CD4-positive, alpha-beta T cell treated with Interleukin-4 for 1 hour (primary cell): ENCODE data around the gene RAB22A.

ENCODE experiments used
- DNase-seq, 2 donors: peaks; one replicate each; pipeline ENCODE4 v3.0.0-alpha.2; 2020 to 2022

RAB22A gene

DNA sequence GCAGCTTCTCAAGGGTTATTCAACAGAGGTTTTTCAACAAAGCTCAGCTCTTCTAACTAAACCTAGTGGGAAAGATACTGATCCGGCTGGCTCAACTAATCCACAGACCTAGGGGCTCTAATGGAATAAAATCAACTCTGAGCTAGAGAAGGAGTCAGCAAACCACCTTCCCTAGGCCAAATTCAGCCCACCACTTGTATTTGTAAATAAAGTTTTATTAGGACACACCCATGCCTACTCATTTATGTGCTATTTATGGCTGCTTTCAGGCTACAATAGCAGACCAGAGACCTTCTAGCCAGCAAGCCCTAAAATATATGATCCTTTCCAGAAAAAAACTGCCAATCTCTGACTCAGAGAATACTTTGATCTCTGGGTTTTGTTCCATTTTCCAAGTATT, 6.0 kb upstream of the RAB22A start:
- DNase-seq, result no peak

DNA sequence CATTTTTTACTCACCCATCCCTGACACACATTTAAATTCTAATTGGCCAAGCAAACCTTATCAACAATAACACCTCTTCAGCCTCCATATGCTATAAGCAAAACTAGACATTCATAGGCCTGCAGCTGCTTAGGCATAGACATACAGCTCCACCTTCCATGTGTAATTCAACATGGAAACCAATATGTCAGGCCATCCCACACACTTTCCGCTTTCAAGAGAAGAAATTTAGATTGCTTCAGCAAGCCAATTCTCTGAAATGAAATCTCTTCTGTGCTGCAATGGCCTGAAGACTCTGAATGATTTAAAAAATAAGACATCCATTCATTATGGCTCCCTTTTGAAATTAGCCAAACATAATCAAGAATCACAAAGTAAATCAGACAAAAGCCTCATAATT, 4.5 kb upstream of the RAB22A start:
- no peak for DNase-seq

DNA sequence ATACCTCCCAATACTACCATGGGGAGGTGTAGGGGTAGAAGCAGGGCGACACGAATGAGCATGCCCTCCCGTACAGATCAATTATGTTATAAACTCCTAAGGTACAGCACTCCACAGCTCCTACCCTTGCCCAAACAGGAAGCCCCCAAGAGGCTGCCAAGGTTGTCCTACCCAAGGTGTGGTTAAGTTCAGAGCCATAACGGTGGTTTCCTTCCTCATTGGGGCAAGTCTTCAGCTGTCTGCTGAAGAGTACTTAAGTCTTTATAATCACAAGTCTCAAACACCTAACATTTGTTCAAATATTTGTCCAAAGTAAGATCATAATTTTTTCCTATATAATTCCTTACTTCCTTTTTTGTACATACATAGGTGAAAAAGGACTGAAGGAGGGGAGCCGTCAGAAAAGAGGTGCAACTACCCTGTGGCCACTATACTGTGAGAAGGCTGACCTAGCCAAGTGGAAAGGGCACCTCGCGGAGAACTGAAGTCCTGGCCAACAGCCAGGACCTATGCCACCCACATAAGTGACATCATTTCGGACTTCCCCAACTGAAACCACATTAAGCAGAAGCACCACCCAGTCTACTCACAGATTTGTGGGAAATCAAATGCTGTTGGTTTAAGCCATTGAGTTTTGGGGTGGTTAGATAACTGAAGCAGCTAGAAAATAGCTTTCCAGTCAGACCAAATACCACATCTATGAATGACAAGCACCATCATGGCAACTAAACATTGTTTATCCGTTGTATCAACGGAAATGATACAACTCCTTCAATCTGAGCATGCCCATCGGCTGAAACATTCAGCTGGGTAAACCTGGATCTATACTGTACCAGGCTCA, 2.9 kb upstream of the RAB22A start:
- peak; percentile 93 to 96 for DNase-seq

DNA sequence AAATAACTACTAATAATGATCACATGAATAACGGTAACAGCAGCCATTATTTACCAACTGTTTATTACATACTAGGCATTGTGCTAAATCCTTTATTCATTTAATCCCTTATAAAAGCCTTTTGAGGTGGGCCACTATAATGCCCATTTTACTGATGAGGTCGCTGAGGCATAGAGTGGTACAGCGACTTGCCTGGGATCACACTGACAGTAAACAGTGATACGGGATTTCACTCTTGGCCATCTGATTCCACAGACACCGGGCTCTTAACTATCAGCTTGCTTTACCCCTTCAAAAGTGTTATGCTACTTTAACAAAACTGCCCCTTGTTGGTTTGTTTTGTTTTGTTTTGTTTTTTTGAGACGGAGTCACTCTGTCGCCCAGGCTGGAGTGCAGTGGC, 2.2 kb upstream of the RAB22A start:
- no peak for DNase-seq

DNA sequence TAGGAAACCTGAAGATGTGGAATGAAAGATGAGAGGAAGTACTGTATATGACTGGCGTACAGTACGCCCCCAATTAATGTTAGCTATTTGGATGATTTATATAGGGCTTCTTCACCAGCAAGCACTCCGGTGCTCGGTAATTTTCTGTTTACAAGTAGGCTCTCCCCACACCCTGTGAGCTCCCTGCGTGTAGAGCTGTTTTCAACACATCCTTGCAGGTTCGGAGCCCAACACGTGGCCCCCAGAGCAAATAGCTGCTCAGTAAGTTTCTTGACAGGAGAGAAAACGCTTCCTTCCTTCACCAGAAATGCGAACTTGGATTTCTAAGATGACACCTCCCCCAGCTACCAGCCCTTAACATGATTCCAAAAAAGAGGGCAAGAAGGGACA, 1.2 kb upstream of the RAB22A start:
- peak; percentile 34 to 43 for DNase-seq

DNA sequence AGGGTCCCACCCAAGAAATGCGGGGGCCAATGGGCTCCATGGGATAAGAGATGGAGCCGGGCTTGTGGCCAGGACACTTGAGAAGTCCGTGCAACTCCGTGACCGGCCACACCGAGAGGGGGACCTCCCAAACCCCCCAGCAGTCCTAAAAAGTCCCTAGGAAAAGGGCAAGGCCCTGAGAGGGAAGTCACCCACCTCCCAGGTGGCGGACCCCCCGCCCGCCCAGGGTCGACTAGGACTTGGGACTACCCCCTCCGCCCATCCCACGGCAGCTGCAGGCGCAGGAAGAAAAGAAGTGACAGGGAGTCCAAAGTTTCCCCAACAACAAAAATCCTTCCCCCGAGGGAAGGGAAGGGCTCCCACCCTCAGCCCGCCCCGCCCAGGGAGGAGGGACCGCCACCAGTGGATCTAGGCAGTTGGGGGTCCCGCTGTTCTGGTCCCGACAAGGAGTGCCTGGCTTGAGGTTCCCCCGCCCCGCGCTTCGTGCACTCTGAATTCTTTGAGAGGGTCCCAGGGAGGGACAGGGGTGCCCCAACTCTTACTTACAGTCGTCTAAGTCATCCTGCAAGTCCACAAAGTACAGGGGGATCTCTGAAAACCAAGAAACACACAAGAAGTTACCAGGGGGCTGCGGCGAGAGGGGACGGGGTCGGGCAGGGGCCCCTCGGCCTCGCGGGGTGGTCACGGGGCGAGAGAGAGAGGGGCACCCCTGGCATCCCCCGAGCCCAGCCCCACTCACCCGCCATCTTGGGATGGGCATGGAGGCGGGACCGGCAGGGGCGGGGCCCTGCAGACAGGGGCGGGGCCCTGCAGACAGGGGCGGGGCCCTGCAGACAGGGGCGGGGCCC, 611 bp upstream of the RAB22A start:
- peak; percentile 56 to 69 for DNase-seq

DNA sequence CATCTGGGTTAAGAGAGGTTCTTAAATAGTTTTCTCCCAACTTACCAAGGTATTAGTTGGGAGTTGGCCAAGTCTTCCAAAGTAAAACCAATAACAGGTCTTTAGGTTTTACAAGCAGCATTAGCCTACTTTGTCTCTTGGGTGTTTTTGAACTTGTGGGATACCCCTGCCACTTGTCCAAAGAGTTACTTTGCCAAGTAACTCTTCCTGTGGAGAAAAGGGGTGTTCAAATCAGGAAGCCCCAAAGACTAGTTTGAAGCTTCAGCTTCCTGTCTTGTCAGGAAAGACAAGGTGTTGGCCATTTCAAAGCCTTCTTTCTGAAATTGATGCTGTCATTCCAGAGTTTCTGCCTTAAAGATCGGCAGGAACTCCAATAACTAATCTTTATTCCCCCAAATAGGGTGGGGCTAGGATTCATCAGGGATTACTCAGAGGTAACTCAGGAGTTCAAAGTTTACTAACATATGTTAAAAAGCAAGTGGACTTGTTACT, 822 bp downstream of the RAB22A start:
- DNase-seq, result no peak

DNA sequence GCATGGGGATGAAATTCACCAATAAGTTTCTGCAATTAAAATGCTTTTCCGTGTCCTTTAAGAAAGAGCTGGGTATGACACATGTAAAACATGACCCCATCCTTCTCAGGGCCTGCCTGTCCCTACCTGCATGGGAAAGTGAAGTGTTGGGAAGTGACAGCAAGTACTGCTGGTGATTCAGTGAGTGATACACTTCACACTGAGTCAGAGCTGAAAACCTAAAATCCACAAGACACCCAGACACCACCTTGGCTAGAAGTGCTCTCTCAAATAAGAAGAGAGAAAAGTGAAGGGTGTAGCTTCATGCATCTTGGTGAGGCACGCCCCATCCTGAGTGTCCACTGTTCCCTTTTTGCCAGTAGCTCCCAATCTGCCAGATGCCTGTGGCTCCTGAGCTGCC, 3.3 kb downstream of the RAB22A start:
- no peak for DNase-seq

DNA sequence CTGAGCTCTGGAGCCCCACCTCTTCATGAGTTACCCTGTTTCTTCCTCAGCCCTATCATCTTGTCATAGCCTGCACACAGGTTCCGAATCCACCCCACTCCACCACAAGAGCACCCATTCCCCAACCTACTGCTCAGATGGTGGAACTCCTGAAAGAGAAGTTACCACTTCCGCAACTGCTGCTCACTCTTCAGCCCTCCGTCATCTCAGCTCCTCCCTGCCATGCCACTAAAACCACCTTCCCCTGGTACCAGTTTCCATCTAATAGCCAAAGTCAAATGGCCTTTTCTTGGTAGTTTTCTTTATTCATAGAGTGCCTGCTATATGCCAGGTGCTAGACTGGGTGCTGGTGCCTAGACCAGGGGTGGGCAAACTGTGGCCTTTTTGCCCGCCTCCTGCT, 3.9 kb downstream of the RAB22A start:
- peak; percentile 31 to 57 for DNase-seq

DNA sequence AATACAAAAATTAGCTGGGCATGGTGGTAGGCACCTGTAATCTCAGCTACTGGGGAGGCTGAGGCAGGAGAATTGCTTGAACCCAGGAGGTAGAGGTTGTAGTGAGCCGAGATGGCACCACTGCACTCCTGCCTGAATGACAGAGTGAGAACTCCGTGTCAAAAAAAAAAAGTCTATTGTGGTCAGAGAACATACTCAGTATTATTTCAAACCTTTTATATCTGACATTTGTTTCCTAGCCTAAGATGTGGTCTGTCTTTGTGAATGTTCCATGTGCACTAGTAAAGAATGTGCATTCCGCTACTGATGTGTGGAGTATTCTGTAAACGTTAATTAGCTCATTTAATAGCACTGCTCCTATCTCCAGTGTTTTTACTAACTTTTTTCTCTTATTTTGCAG, 11.7 kb downstream of the RAB22A start:
- no peak for DNase-seq

DNA sequence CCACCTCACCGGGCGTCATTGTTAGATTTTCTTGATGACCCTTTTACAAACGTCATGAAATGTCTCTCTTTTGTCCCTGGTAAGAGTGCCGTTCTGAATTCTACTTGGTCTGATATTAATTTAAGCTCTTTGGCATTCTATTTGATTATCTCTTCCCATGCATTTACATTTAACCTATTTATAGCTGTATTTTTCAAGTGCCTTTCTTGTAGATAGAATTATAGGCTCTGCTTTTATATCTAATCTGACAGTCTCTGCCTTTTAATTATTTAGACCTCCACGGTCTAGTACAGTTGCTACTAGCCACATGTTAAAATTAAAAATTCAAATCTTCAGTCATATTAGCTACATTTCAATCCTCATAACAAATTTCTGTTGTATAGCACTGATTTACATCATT, 12.6 kb downstream of the RAB22A start:
- DNase-seq, result no peak

DNA sequence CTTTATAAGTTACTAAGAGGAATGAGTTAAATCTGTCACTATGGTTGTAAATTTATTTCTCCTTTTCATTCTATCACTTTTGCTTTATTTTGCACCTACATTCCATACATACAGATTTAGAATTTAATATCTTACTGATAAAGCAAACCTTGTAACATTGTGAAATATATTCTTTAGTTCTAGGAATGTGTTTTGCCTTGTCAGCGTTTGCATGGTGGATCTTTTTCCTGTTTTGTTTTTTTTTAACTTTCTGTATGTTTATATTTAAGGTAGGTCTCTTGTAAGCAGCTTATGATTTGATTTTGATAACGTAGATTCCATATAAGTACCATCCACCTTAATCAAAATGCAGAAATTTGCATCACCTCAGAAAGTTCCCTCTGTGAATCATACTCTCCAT, 16.4 kb downstream of the RAB22A start:
- DNase-seq, result no peak

DNA sequence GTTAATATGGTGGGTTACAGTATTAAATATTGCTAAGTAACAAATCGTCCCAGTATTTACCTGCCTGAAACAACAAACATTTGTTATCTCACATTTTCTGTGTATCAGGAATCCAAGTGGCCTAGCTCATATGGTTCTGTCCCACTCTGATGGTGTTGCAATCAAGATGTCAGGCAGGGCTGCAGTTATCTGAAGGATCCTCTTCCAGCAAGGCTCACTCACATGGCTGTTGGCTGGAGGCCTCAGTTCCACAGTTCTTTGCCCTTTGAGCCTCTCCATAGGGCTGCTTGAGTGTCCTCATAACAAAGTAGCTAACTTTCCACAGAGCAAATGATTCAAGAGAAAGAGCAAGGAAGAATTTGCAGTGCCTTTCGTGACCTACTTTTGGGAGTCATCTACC, 17.7 kb downstream of the RAB22A start:
- no peak for DNase-seq

DNA sequence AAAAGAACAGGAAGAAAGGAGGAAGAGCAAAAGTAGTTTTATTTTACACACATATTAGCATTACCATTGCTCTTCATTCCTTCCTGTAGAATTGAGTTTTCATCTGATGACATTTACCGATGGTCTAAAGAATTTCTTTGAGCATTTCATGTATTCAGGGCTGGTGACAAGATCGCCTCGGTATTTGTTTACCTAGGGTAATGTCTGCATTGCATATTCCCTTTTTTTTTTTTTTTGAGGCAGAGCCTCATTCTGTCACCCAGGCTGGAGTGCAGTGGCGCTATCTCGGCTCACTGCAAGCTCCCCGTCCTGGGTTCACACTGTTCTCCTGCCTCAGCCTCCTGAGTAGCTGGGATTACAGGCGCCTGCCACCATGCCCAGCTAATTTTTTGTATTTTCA, 19.3 kb downstream of the RAB22A start:
- no peak for DNase-seq

DNA sequence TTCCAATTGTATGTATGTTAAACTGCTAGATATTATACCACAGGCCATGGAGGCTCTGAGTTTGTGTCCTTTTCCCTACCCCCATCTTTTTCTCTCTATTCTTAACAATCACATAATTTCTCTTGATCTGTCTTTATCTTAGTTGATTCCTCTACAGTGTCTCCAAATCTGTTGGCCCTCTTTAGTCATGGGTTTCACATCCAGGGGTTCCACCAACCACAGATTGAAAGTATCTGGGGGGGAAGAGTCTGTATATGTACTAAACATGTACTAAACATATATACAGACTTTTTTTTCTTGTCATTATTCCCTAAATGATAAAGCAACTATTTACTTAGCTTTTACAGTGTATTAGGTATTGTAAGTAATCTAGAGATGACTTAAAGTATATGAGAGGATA, 20.2 kb downstream of the RAB22A start:
- no peak for DNase-seq

DNA sequence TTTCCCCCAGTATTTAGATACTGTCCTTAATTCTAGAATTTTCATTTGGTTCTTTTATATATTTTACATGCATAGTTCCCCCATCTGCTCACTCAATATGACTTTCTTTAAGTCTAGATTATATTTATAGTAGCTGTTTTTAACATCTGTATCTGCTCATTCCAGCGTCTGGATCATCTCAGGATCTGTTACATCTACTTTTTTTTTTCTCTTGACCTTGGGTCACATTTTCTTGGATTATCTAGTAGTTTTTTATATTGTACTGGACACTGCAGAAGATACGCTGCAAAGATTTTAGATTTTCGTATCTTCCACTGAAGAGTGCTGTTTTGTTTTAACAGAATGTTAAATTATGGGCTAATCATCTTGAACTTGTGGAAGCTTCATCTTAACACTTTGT, 20.7 kb downstream of the RAB22A start:
- no peak for DNase-seq

DNA sequence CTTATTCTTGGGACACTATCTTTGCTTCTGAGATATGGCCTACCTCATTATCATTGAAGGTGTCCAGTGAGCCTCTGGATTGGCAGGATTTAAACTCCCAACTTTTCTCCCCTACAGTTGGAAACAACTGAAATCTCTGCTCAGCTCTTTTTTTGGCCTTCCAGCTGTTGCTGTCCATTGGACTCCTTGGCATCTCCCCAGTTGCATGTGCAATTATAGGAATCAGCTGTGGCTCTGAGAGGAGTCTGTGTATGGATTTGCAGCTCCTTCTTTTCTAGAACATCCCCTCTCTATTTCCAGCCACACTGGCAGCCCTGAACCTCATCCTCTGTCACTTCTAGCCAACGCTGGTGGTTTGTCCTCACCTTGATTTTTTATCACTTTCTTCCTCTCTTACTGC, 21.2 kb downstream of the RAB22A start:
- DNase-seq, result no peak

DNA sequence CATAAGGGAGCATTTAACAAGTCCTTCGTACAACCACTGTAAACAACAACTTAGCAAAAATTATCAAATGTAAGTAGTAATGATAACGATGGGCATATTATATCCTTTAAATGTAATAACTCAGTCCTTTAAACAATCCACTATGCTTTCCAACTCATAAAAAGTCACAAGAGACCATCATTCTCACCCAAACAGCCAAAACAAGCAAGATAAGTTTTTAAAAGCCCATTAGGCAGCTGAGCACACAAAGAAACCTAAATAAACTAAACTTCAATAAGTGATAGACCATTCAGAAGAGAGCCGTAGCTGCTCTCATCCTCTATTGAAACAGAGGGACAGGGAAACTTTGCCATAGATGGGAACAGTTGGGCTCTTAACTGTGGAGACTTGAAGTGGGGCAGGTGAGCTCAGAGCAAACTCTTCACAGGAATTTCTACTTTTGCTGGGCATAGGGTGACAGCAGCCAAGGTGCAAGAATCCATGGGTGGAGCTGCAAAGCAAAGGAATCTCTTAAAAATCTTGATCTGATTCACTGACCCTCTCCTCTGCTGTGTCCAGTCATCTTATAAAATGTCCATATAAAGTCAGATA, 22.5 kb downstream of the RAB22A start:
- no peak for DNase-seq

DNA sequence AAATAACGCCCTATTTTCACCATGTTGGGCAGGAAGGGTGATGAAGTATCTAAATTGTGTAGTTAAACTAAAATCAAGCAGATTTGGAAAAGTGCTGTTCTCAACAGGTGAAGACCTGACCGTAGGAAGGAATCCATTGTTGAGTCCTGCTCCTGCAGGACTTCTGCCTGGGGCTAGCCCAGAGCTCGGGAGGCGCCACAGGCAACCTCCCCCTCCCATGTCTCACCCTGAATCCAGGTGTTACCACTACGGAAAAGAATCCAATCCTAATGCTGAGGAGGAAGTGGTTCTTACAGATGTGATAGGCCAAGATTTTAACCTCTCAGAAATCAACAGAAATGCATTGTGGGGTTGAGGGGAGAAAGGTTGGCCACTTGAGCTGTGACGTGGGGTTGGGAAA, 30.2 kb downstream of the RAB22A start:
- DNase-seq, result no peak

DNA sequence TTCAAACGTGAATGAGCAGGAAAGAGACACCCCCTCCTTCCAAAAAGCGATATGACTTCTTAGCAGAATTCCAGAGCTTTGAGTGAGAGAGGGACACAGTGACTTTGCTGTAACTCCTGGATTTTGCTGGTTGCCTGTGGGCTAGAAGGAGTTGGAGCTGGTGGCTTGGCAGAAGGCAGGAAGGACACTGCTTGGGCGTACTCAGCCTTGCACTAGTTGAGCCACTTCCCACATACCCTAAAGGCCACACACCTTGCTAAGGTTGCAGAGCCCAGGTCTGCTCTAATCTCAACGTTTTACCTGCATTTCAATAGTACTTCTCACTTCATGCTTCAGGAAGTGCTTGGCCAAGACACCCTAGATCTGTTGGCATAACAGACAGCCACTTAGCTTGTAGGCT, 30.6 kb downstream of the RAB22A start:
- DNase-seq, result no peak

DNA sequence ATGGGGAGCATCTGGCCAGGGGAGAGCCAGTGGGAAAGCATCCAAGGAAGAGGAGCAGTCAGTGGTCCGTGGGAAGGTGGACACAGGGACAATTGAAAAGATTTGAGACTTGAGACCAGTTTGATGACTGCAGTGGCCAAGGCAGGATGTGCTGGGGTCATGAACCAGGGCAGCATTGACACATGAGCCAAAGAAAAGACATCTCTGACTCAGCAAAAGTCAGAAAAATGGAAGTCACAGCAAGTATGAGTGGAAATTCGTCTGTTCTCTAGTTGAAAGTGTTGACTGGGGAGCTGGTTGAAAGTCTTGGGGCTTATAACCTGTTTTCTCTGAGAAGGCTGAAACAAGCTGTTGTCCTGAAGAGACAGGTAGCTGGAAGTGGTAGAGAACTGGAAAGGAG, 31.3 kb downstream of the RAB22A start:
- no peak for DNase-seq

DNA sequence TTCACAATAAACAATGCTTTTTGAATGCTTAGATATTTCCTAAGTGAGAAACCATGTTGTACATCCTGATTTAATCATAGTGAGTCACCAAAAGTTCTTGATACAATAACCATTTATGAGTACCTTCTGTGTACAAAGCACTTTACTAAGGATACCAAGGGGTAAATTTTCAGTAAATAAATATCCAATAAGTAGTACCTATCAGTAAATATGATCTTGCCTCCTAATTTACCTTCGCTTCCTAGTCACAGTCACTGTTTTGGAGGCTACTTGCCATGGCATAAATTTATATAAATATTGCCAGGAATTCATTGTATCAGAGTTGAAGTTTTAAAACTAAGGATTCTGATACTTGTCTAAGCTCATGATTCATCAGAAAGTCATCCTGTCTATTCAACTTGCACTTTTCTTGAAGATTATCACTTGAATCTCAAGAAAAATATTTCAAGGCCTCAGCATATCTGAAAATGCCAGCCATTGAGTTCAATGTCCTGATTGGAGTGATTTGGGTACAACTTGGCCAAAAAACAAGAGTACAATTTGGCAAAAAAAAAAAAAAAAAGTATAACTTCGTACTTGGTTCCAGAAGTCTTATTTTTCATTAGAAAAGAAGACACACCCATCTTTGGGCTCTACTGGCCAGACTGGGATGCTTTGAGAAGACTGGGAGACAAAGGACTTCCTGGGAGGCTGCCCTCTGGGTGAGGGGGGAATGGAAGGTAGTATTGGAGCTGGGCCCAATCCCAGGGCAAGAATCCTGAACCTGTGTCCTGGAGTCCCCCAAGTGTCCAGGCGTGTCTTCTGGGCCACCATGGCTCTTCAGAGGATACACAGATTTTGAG, 32.8 kb downstream of the RAB22A start:
- DNase-seq, result no peak

DNA sequence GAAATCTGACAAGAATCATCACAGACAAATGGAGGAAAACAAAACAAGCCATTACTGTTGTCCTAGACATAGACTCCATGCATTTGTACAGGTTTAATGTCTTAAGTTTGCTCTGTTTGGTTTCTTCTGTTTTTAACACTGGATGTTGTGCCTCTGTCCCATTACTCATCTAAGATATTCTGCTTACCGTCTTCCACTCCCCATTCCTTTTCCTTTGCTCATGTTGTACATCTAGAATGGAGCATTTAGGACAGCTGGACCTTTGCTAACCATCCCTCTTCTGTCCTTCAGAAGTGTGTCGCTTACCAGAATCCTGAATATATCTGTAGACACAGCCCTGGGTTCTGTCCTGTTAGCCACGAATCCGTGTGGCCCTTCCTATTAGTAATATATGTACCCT, 35.2 kb downstream of the RAB22A start:
- no peak for DNase-seq
